AG04449 (cell line): ENCODE measurements around the gene TSPAN14.

ENCODE experiments used
- CTCF ChIA-PET: fragments of 350-600 bp; formaldehyde crosslinking; extraction: SDS; loops from one replicate; lab custom pipeline; 2021; ENCODE audit warnings: antibody characterized with exemption; lab: Yijun Ruan, JAX
- POLR2A ChIA-PET: fragments of 400-600, 350-600 bp; formaldehyde crosslinking; extraction: SDS; loops from one replicate; lab custom pipeline; 2020; ENCODE audit warnings: antibody characterized with exemption, inconsistent platforms; lab: Yijun Ruan, JAX
- DNase-seq: peaks from one replicate; pipeline ENCODE4 v3.0.0-alpha.2; 2010; ENCODE audit warnings: low read depth, low spot score
- H3K4me3 ChIP-seq: 2 replicates; pipeline ENCODE4 v1.5.1; 2011; ENCODE audit warnings: low read depth, mild to moderate bottlenecking, control low read depth, low read length
- CTCF ChIP-seq: IDR thresholded peaks from one replicate; pipeline ENCODE4 v1.5.1; 2011; ENCODE audit warnings: mild to moderate bottlenecking, moderate library complexity, low read length, control low read depth, inconsistent platforms; ENCODE audit not compliant: insufficient read depth; ENCODE audit errors: missing control alignments

The TSPAN14 gene

GRCh38 chr10:80459047-80459865, 5.1 kb downstream of the TSPAN14 start:
- DNase-seq = no peak
- peak; percentile 8 for TF ChIP-seq CTCF
- ChIA-PET CTCF (interaction anchor here (0.6 to 33.8 kb wide), 4 partner anchors 8 to 47 kb away, joined by 3 to 717 read pairs (median 4); no protein-coding TSS in a partner anchor), POLR2A (interaction anchor here (0.8 to 1.1 kb wide), 2 partner anchors 38 to 47 kb away, joined by 3 read pairs; no protein-coding TSS in a partner anchor)
- H3K4me3 ChIP-seq = no peak overlapping the region; the same call in 1 of the 2 replicates

GRCh38 chr10:80460399-80461207, 6.5 kb downstream of the TSPAN14 start:
- POLR2A ChIA-PET = interaction anchor here (0.8 kb wide), 1 partner anchor 49 kb away, joined by 3 read pairs; no protein-coding TSS in a partner anchor
- CTCF ChIA-PET = interaction anchor here (1.0 to 33.8 kb wide), 3 partner anchors 9 to 45 kb away, joined by 3 to 717 read pairs (median 7); no protein-coding TSS in a partner anchor
- no peak for DNase-seq
- H3K4me3 ChIP-seq = no peak overlapping the region
- no peak for TF ChIP-seq CTCF

GRCh38 chr10:80461208-80462183, 7.4 kb downstream of the TSPAN14 start:
- no peak for DNase-seq
- no peak for TF ChIP-seq CTCF
- ChIA-PET POLR2A (interaction anchor here (0.8 kb wide), 1 partner anchor 48 kb away, joined by 3 read pairs; no protein-coding TSS in a partner anchor), CTCF (interaction anchor here (0.9 to 33.8 kb wide), 4 partner anchors 14 to 44 kb away, joined by 3 to 717 read pairs (median 12); no protein-coding TSS in a partner anchor)
- no peak overlapping the region for H3K4me3 ChIP-seq

DNA sequence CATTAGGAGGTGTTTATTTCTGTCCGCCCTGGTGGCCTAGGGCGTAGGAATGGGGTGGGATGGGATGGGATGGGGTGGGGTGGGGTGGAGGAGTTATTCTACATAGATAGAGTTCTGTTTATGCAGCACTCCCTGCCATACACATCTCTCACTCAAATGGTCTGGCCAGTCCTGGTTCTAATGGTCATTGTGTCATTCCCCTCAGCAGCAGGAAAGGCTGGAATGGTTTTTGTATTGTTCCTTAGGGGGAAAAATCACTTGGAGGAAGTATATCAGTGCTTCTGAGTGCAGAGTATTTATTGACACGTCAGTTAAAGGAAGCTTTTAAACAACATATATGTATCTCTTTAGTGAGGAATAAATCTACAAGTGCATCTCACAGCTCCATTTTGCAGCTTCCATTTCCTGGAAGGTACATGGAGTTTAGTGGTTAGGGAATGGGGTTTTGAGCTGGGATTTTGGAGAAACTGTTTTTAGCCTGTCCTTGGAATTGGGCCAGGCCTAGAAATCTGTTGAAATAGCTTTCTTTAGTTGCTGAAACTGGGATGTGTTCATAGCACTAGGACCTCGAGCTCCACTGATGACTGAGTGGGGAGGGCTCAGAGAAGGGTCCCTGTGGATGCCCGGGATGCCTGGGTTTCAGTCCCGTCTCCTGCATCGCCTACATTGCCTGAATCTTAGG, 8.3 kb downstream of the TSPAN14 start:
- ChIA-PET CTCF (interaction anchor here (0.9 to 33.8 kb wide), 4 partner anchors 10 to 43 kb away, joined by 3 to 717 read pairs (median 13); no protein-coding TSS in a partner anchor), POLR2A (no interaction called here)
- peak overlapping the region; percentile 32 for H3K4me3 ChIP-seq
- DNase-seq = no peak
- TF ChIP-seq CTCF = no peak
